Transverse colon (tissue), 4 donors: ENCODE data around the gene TMEM236.

Source experiments
- CTCF ChIP-seq, 5 experiments: fragments of 200-600 bp in 3 of 5; fragments of 450-650 bp in 2 of 5; sonication (generic) in 3 of 5; IDR thresholded peaks; 1 replicate in 2 of 5; 2 replicates in 3 of 5; pipeline ENCODE4 v1.5.1; 2016 to 2017; ENCODE audit warnings: antibody characterized with exemption in 5 of 5, inconsistent platforms in 3 of 5, mild to moderate bottlenecking in 2 of 5, moderate library complexity in 1 of 5
- POLR2A ChIP-seq: fragments of 450-650 bp; IDR thresholded peaks from one replicate; pipeline ENCODE4 v1.6.1; 2016; ENCODE audit warnings: antibody characterized with exemption, mild to moderate bottlenecking, moderate library complexity
- POLR2AphosphoS5 ChIP-seq, 3 donors: sonication (generic); formaldehyde crosslinking; IDR thresholded peaks; one replicate each; pipeline ENCODE4 v1.6.1; 2016; ENCODE audit warnings: antibody characterized with exemption in 3 of 3

GRCh38 chr10:17768957-17769356 is 17.0 kb downstream of the TMEM236 start:
- TF ChIP-seq CTCF (IDR thresholded peaks at IDR 0.05) = no peak
- no peak for TF ChIP-seq POLR2AphosphoS5 (IDR thresholded peaks at IDR 0.05)
- TF ChIP-seq POLR2A = no peak
